DMS153 treated with DMSO at 0.1 percent for 48 hours (cell line): ENCODE data around the gene LRIF1.

Source experiments
- DNase-seq: peaks from one replicate; lab custom pipeline; 2025; ENCODE audit not compliant: unreplicated experiment; lab: John Stamatoyannopoulos, UW

Gene LRIF1

GRCh38 chr1:110897681-110898080 is 66.0 kb downstream of the LRIF1 start:
- DNase-seq: no peak
